ENCODE results near the gene CHCHD6. TPM values are rescaled to one million over a fixed set of nuclear protein-coding genes. Genes with fewer than 3 reads are reported as not detected.

The CHCHD6 gene
- total RNA-seq, 1 experiment from 2014 or later = 33.0 TPM

- no peaks in the 10 kb centered on the region for H3K36me3 ChIP-seq (ENCODE audit: low read depth, low read length)
- no peaks in the 10 kb centered on the region for H3F3A ChIP-seq (ENCODE audit: low read length, unreplicated experiment)
- no peak for ATAC-seq
- H3K4me2 ChIP-seq (ENCODE audit: low read length) = no peak overlapping the region
- ChIA-PET CTCF (no interaction called here), POLR2A (ENCODE audit: unreplicated experiment) (no interaction called here)
- no peaks in the 10 kb centered on the region for H3K27me3 ChIP-seq (ENCODE audit: low read length)
- H3K79me2 ChIP-seq (ENCODE audit: low read length) = peaks cover 40% of the 10 kb centered on the region
- no peak for DNase-seq
- no peaks in the 10 kb centered on the region for H3K9me2 ChIP-seq (replicated peaks; ENCODE audit: low read length)
- no peak for TF ChIP-seq CTCF (conservative IDR thresholded peaks at IDR 0.05; ENCODE audit: low read depth, low read length)
- TF ChIP-seq EZH2 (IDR thresholded peaks at IDR 0.05; ENCODE audit: low read length, unreplicated experiment) = no peak
- no peak for TF ChIP-seq EZH2phosphoT487 (IDR thresholded peaks at IDR 0.05; ENCODE audit: borderline replicate concordance, low read length)
- no peak overlapping the region for H2AFZ ChIP-seq (ENCODE audit: low read length)
- peaks cover under 1% of the 10 kb centered on the region; the same call in 1 of the 2 replicates for H3K4me1 ChIP-seq (ENCODE audit: insufficient read depth, low read length)
- no peak overlapping the region for H3K27ac ChIP-seq (ENCODE audit: low read length)
- no peak overlapping the region for H3K9ac ChIP-seq (ENCODE audit: low read length)
- intact Hi-C loops (cut with micrococcal nuclease) = no loop called here
- H4K20me1 ChIP-seq (ENCODE audit: low read length) = no peaks in the 10 kb centered on the region
- no TSS peak for BruUV-seq (replicated peaks)
- H3K4me3 ChIP-seq (ENCODE audit: low read length) = no peak overlapping the region
- no peaks in the 10 kb centered on the region for H3K9me3 ChIP-seq (ENCODE audit: low read length)
Observed at GRCh38 chr3:127000761-127001160, 296.7 kb downstream of the CHCHD6 start.

GRCh38 chr3:127001486-127002194 lies 297.6 kb downstream of the CHCHD6 start:
- H3K4me1 ChIP-seq (ENCODE audit: insufficient read depth, low read length) = peaks cover 10% of the 10 kb centered on the region
- no peak overlapping the region for H3K27ac ChIP-seq (ENCODE audit: low read length)
- no TSS peak for BruUV-seq (replicated peaks)
- no peak for DNase-seq
- ATAC-seq = no peak
- no peak overlapping the region for H3K4me2 ChIP-seq (ENCODE audit: low read length)
- H3K36me3 ChIP-seq (ENCODE audit: low read depth, low read length) = no peaks in the 10 kb centered on the region
- no peaks in the 10 kb centered on the region for H3K9me3 ChIP-seq (ENCODE audit: low read length)
- TF ChIP-seq CTCF (conservative IDR thresholded peaks at IDR 0.05; ENCODE audit: low read depth, low read length) = no peak
- no peak for TF ChIP-seq EZH2phosphoT487 (IDR thresholded peaks at IDR 0.05; ENCODE audit: borderline replicate concordance, low read length)
- TF ChIP-seq EZH2 (IDR thresholded peaks at IDR 0.05; ENCODE audit: low read length, unreplicated experiment) = no peak
- H3K4me3 ChIP-seq (ENCODE audit: low read length) = no peak overlapping the region
- no peak overlapping the region for H3K9ac ChIP-seq (ENCODE audit: low read length)
- POLR2A ChIA-PET (ENCODE audit: unreplicated experiment) = no interaction called here
- no peaks in the 10 kb centered on the region for H3F3A ChIP-seq (ENCODE audit: low read length, unreplicated experiment)
- H3K27me3 ChIP-seq (ENCODE audit: low read length) = no peaks in the 10 kb centered on the region
- no peak overlapping the region for H2AFZ ChIP-seq (ENCODE audit: low read length)
- intact Hi-C loops (cut with micrococcal nuclease) = no loop called here
- H3K9me2 ChIP-seq (replicated peaks; ENCODE audit: low read length) = no peaks in the 10 kb centered on the region
- peaks cover 33% of the 10 kb centered on the region for H3K79me2 ChIP-seq (ENCODE audit: low read length)
- CTCF ChIA-PET = interaction anchor here (0.6 kb wide), 1 partner anchor 398 kb away, joined by 3 read pairs; no protein-coding TSS in a partner anchor
- no peaks in the 10 kb centered on the region for H4K20me1 ChIP-seq (ENCODE audit: low read length)

All from PC-3 (cell line).